H1 (cell line): ENCODE results near the gene VIT. TPM values are rescaled to one million over a fixed set of nuclear protein-coding genes. Genes with fewer than 3 reads are reported as not detected.

ENCODE experiments used
- CTCF ChIA-PET: fragments of 300-600 bp; sonication (Branson Sonifier 250); formaldehyde crosslinking; loops from one replicate; lab custom pipeline; 2021; ENCODE audit not compliant: partially characterized antibody; lab: Charles Lee
- POLR2A ChIA-PET: fragments of 300-600 bp; sonication (Branson Sonifier 250); formaldehyde crosslinking; loops from one replicate; lab custom pipeline; 2021; ENCODE audit warnings: inconsistent platforms; ENCODE audit not compliant: partially characterized antibody; lab: Charles Lee
- DNase-seq, 2 experiments: peaks; one replicate each; pipeline versions ENCODE4 v3.0.0 to v3.0.0-alpha.2; 2010 to 2022; ENCODE audit warnings: low spot score in 2 of 2, low read depth in 1 of 2, mixed read lengths in 1 of 2
- FAIRE-seq: peaks from 2 replicates; lab custom pipeline; 2011; peaks lifted over from hg19 to GRCh38; lab: Jason Lieb, UNC
- H2AFZ ChIP-seq: 2 replicates; pipeline ENCODE4 v1.8.1; 2012; ENCODE audit warnings: low read length, inconsistent platforms
- H2AK5ac ChIP-seq: 2 replicates; pipeline ENCODE4 v1.6.1; 2013; ENCODE audit warnings: low read depth, low read length
- H2BK120ac ChIP-seq: replicated peaks from 2 replicates; pipeline ENCODE3; 2013; ENCODE audit warnings: low read depth, low read length, inconsistent platforms
- H2BK12ac ChIP-seq: 2 replicates; pipeline ENCODE4 v1.6.1; 2013; ENCODE audit warnings: low read depth, low read length
- H2BK15ac ChIP-seq: 2 replicates; pipeline ENCODE4 v1.6.1; 2013; ENCODE audit warnings: low read length
- H2BK20ac ChIP-seq: 2 replicates; pipeline ENCODE4 v1.6.1; 2013; ENCODE audit warnings: low read length
- H2BK5ac ChIP-seq: 2 replicates; pipeline ENCODE4 v1.6.1; 2013; ENCODE audit warnings: low read depth, low read length
- H3K14ac ChIP-seq: 2 replicates; pipeline ENCODE4 v1.6.1; 2013; ENCODE audit warnings: inconsistent platforms; ENCODE audit not compliant: insufficient read length
- H3K18ac ChIP-seq: 2 replicates; pipeline ENCODE4 v1.6.1; 2013; ENCODE audit warnings: low read length; ENCODE audit errors: extremely low read depth
- H3K23ac ChIP-seq: 2 replicates; pipeline ENCODE4 v1.6.1; 2013; ENCODE audit warnings: inconsistent platforms; ENCODE audit not compliant: insufficient read length
- H3K23me2 ChIP-seq: 2 replicates; pipeline ENCODE4 v1.6.1; 2013; ENCODE audit warnings: low read depth, low read length
- H3K27ac ChIP-seq: 2 replicates; pipeline ENCODE4 v1.6.1; 2011; ENCODE audit warnings: low read depth, low read length, inconsistent platforms
- H3K27me3 ChIP-seq, 4 experiments: replicated peaks in 1 of 4; 1 replicate in 1 of 4; 2 replicates in 3 of 4; pipeline versions ENCODE4 v1.6.1 to v1.8.1; 2011 to 2013; ENCODE audit warnings: low read length in 3 of 4, mild to moderate bottlenecking in 3 of 4, inconsistent platforms in 2 of 4, mixed read lengths in 2 of 4, moderate library complexity in 1 of 4; ENCODE audit not compliant: control insufficient read depth in 3 of 4, insufficient read depth in 3 of 4; ENCODE audit errors: extremely low read depth in 1 of 4
- H3K36me3 ChIP-seq, 4 experiments: 2 replicates each; pipeline versions ENCODE4 v1.6.1 to v1.8.1; 2011 to 2013; ENCODE audit warnings: mild to moderate bottlenecking in 4 of 4, low read length in 3 of 4, moderate library complexity in 2 of 4, control low read depth in 1 of 4, inconsistent platforms in 1 of 4; ENCODE audit not compliant: insufficient read depth in 4 of 4, control insufficient read depth in 2 of 4
- H3K4ac ChIP-seq: replicated peaks from 2 replicates; pipeline ENCODE3; 2013; ENCODE audit warnings: low read length, low read depth, mixed read lengths, inconsistent platforms; ENCODE audit not compliant: insufficient read length
- H3K4me1 ChIP-seq, 4 experiments: replicated peaks in 1 of 4; 1 replicate in 1 of 4; 2 replicates in 3 of 4; pipeline versions ENCODE4 v1.6.1 to v1.8.1; 2011 to 2013; ENCODE audit warnings: low read length in 3 of 4, inconsistent platforms in 2 of 4, mixed read lengths in 1 of 4; ENCODE audit not compliant: insufficient read depth in 4 of 4, control insufficient read depth in 3 of 4
- H3K4me2 ChIP-seq, 2 experiments: 2 replicates each; pipeline versions ENCODE4 v1.6.1 to v1.8.1; 2011 to 2013; ENCODE audit warnings: low read depth in 2 of 2, low read length in 2 of 2, control low read depth in 1 of 2, inconsistent platforms in 1 of 2, mild to moderate bottlenecking in 1 of 2; ENCODE audit not compliant: insufficient read depth in 1 of 2
- H3K4me3 ChIP-seq, 4 experiments: fragments of 200-600, 300-600 bp in 1 of 4; sonication (generic), shearing (Covaris generic), sonication (Bioruptor Twin) in 1 of 4; 2 replicates each; pipeline versions ENCODE4 v1.5.1 to v1.8.1; 2011 to 2016; ENCODE audit warnings: low read length in 4 of 4, low read depth in 3 of 4, control low read depth in 2 of 4, inconsistent platforms in 2 of 4, mild to moderate bottlenecking in 2 of 4, mixed read lengths in 1 of 4, moderate library complexity in 1 of 4; ENCODE audit not compliant: insufficient read depth in 2 of 4; ENCODE audit errors: extremely low read depth in 1 of 4
- H3K56ac ChIP-seq: replicated peaks from 2 replicates; pipeline ENCODE3; 2013; ENCODE audit warnings: low read depth, mild to moderate bottlenecking, mixed read lengths, low read length, inconsistent platforms; ENCODE audit not compliant: insufficient read length
- H3K79me1 ChIP-seq: 2 replicates; pipeline ENCODE4 v1.6.1; 2013; ENCODE audit warnings: low read depth, low read length, control low read depth
- H3K79me2 ChIP-seq, 2 experiments: 2 replicates each; pipeline versions ENCODE4 v1.6.1 to v1.8.1; 2012 to 2013; ENCODE audit warnings: low read length in 2 of 2, mild to moderate bottlenecking in 2 of 2, inconsistent platforms in 1 of 2; ENCODE audit not compliant: insufficient read depth in 2 of 2, control insufficient read depth in 1 of 2
- H3K9ac ChIP-seq, 4 experiments: replicated peaks in 1 of 4; 1 replicate in 1 of 4; 2 replicates in 3 of 4; pipeline versions ENCODE4 v1.6.1 to v1.8.1; 2011 to 2013; ENCODE audit warnings: low read depth in 3 of 4, low read length in 3 of 4, control low read depth in 2 of 4, mild to moderate bottlenecking in 2 of 4, moderate library complexity in 2 of 4, inconsistent platforms in 1 of 4; ENCODE audit errors: extremely low read depth in 1 of 4
- H3K9me3 ChIP-seq, 2 experiments: 2 replicates each; pipeline versions ENCODE4 v1.6.1 to v1.8.1; 2012 to 2013; ENCODE audit warnings: mild to moderate bottlenecking in 2 of 2, moderate library complexity in 2 of 2, control low read depth in 1 of 2, inconsistent platforms in 1 of 2, low read depth in 1 of 2, low read length in 1 of 2, mixed read lengths in 1 of 2; ENCODE audit not compliant: insufficient read depth in 2 of 2
- H4K20me1 ChIP-seq, 2 experiments: replicated peaks in 1 of 2; 2 replicates each; pipeline versions ENCODE3 to v1.8.1; 2011 to 2013; ENCODE audit warnings: inconsistent platforms in 2 of 2, low read length in 2 of 2, mild to moderate bottlenecking in 1 of 2; ENCODE audit not compliant: insufficient read depth in 2 of 2, control insufficient read depth in 1 of 2
- H4K5ac ChIP-seq: 2 replicates; pipeline ENCODE4 v1.6.1; 2013; ENCODE audit warnings: low read length, low read depth, mixed read lengths, inconsistent platforms; ENCODE audit not compliant: insufficient read length
- H4K8ac ChIP-seq: 2 replicates; pipeline ENCODE4 v1.8.0; 2013; ENCODE audit warnings: mild to moderate bottlenecking, moderate library complexity, low read length, inconsistent platforms; ENCODE audit not compliant: insufficient read depth; ENCODE audit errors: extremely low read depth
- H4K91ac ChIP-seq: replicated peaks from 2 replicates; pipeline ENCODE3; 2013; ENCODE audit warnings: low read length, mixed read lengths, inconsistent platforms; ENCODE audit not compliant: insufficient read length
- CHD2 ChIP-seq: IDR thresholded peaks from 2 replicates; pipeline ENCODE4 v1.6.1; 2012; ENCODE audit warnings: low read length, improper control_type of control experiment
- CREB1 ChIP-seq: IDR thresholded peaks from 2 replicates; pipeline ENCODE4 v1.6.1; 2012; ENCODE audit warnings: inconsistent platforms
- EZH2 ChIP-seq: fragments of 200-600 bp; sonication (generic); IDR thresholded peaks from 2 replicates; pipeline ENCODE4 v1.7.1; 2012; ENCODE audit warnings: low read depth, mild to moderate bottlenecking, moderate library complexity, low read length, inconsistent platforms; ENCODE audit not compliant: severe bottlenecking
- HDAC2 ChIP-seq, 2 experiments: fragments of 300-600 bp in 1 of 2; sonication (generic) in 1 of 2; IDR thresholded peaks; 2 replicates each; pipeline ENCODE4 v1.6.1; 2011 to 2012; ENCODE audit warnings: low read depth in 2 of 2, low read length in 2 of 2, mild to moderate bottlenecking in 2 of 2, moderate library complexity in 2 of 2, borderline replicate concordance in 1 of 2, inconsistent platforms in 1 of 2
- KDM4A ChIP-seq: IDR thresholded peaks from one replicate; pipeline ENCODE4 v1.7.1; 2012; ENCODE audit warnings: low read depth, mild to moderate bottlenecking, moderate library complexity, low read length, inconsistent platforms; ENCODE audit not compliant: severe bottlenecking
- RAD21 ChIP-seq, 2 experiments: IDR thresholded peaks in 1 of 2; conservative IDR thresholded peaks in 1 of 2; 2 replicates each; pipeline ENCODE4 v1.6.1; 2011; ENCODE audit warnings: low read depth in 2 of 2, low read length in 2 of 2, improper control_type of control experiment in 1 of 2, inconsistent platforms in 1 of 2, mild to moderate bottlenecking in 1 of 2, moderate library complexity in 1 of 2
- SP2 ChIP-seq: IDR thresholded peaks from 2 replicates; pipeline ENCODE4 v1.6.1; 2012; ENCODE audit warnings: mild to moderate bottlenecking, low read length, inconsistent platforms
- TCF12 ChIP-seq: IDR thresholded peaks from 2 replicates; pipeline ENCODE4 v1.6.1; 2011; ENCODE audit warnings: low read depth, mild to moderate bottlenecking, low read length
- WGBS, 2 experiments: shearing (Covaris generic) in 1 of 2; methylation state at CpG; one replicate each; pipeline versions ENCODE4 v1.1.6 to v1.1.7; 2013 to 2015; ENCODE audit warnings: low lambda C conversion rate in 2 of 2, mixed read lengths in 2 of 2, inconsistent platforms in 1 of 2, low coverage in 1 of 2, missing lambda C conversion rate in 1 of 2; ENCODE audit not compliant: insufficient replicate concordance in 2 of 2, insufficient coverage in 1 of 2, insufficient read length in 1 of 2; ENCODE audit errors: extremely low coverage in 1 of 2, missing lambda C conversion rate in 1 of 2; 5-methylcytosine and 5-hydroxymethylcytosine counted together
- polyA plus RNA-seq, 7 experiments: library from polyadenylated mRNA; depleted of rRNA in 3 of 7; stranded (reverse) in 5 of 7; unstranded in 2 of 7; fragments of >200 nt in 5 of 7; fragments of 200-250 nt in 2 of 7; gene quantifications; 1 replicate in 5 of 7; 2 replicates in 1 of 7; 4 replicates in 1 of 7; pipeline versions ENCODE4 v1.2.1 to v1.2.3, GENCODE V29; 2011 to 2013; ENCODE audit warnings: missing spikeins in 2 of 7, mixed read lengths in 2 of 7
- total RNA-seq: library from RNA; stranded (reverse); fragmentation: NEBNext Ultra II Directional; extraction: Animal tissue kit (Norgen Biotek cat#: 25700); gene quantifications from 2 replicates; pipeline ENCODE4 v1.2.1, GENCODE V29; 2021
- TF ChIP-seq, protein P1 (sequence below): IDR thresholded peaks from 2 replicates; pipeline ENCODE4 v1.6.1; 2012; ENCODE audit warnings: low read length, inconsistent platforms

Gene VIT
- total and polyA plus RNA-seq, 2 of the 8 experiments (the other 6 are each of a cell fraction or from before 2014, with no cell fraction given), result 0.03 TPM; not detected in 1

- H3K4me2 ChIP-seq, result no peak overlapping the region
- WGBS, 2 experiments, result 94% methylated on average over 2 of the region's 2 CpGs; no CpG with 5 or more reads in 1 of the 2 experiments
- no peaks in the 10 kb centered on the region for H3K23me2 ChIP-seq
- no peaks in the 10 kb centered on the region for H3K36me3 ChIP-seq
- H3K4ac ChIP-seq, result no peak overlapping the region
- POLR2A ChIA-PET, result no interaction called here
- no peaks in the 10 kb centered on the region for H3K9me3 ChIP-seq
- H4K91ac ChIP-seq, result no peak overlapping the region
- no peak overlapping the region for H4K8ac ChIP-seq
- no peaks in the 10 kb centered on the region for H3K79me2 ChIP-seq
- H2BK15ac ChIP-seq, result no peak overlapping the region
- no peak for FAIRE-seq
- H2BK5ac ChIP-seq, result no peak overlapping the region
- H3K18ac ChIP-seq, result no peak overlapping the region
- no peaks in the 10 kb centered on the region for H3K27me3 ChIP-seq
- no peak overlapping the region for H2AFZ ChIP-seq
- no peaks in the 10 kb centered on the region; a peak in 1 of 7 replicates for H3K4me1 ChIP-seq
- H2AK5ac ChIP-seq, result no peak overlapping the region
- H3K4me3 ChIP-seq, result no peak overlapping the region
- H3K56ac ChIP-seq, result no peak overlapping the region
- H3K27ac ChIP-seq, result no peak overlapping the region
- H2BK20ac ChIP-seq, result no peak overlapping the region
- no peak overlapping the region for H3K9ac ChIP-seq
- no peak overlapping the region for H4K5ac ChIP-seq
- H3K14ac ChIP-seq, result no peak overlapping the region
- H2BK120ac ChIP-seq, result no peak overlapping the region
- H4K20me1 ChIP-seq, result no peaks in the 10 kb centered on the region
- H3K79me1 ChIP-seq, result no peaks in the 10 kb centered on the region
- no peak for DNase-seq
- no peak overlapping the region for H3K23ac ChIP-seq
- H2BK12ac ChIP-seq, result no peak overlapping the region
- CTCF ChIA-PET, result interaction anchor here (0.8 to 7.6 kb wide), 9 partner anchors 11 to 105 kb away, joined by 3 to 110 read pairs (median 6); partner anchors contain the start of gene VIT
- TF ChIP-seq RAD21 (IDR thresholded peaks at IDR 0.05 in 1 of 2, conservative IDR thresholded peaks at IDR 0.05 in 1 of 2; ENCODE audit: low read depth in 2 of 2, low read length in 2 of 2), result no peak
- TF ChIP-seq TCF12, result no peak
- TF ChIP-seq CREB1, result no peak
- TF ChIP-seq CHD2, result no peak
- TF ChIP-seq, protein P1, sequence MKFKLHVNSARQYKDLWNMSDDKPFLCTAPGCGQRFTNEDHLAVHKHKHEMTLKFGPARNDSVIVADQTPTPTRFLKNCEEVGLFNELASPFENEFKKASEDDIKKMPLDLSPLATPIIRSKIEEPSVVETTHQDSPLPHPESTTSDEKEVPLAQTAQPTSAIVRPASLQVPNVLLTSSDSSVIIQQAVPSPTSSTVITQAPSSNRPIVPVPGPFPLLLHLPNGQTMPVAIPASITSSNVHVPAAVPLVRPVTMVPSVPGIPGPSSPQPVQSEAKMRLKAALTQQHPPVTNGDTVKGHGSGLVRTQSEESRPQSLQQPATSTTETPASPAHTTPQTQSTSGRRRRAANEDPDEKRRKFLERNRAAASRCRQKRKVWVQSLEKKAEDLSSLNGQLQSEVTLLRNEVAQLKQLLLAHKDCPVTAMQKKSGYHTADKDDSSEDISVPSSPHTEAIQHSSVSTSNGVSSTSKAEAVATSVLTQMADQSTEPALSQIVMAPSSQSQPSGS, result no peak
- no peak for TF ChIP-seq EZH2
- TF ChIP-seq SP2, result no peak
- no peak for TF ChIP-seq KDM4A
- no peak for TF ChIP-seq HDAC2 (IDR thresholded peaks at IDR 0.05; ENCODE audit: borderline replicate concordance in 1 of 2, low read depth in 2 of 2, low read length in 2 of 2)
These were observed 72.6 kb downstream of the VIT start for GRCh38 chr2:36769106-36769505.
